ENCODE data around the gene BCAR1. TPM values are rescaled to one million over a fixed set of nuclear protein-coding genes. Genes with fewer than 3 reads are reported as not detected.

The BCAR1 gene
- polyA plus RNA-seq, 1 donor (not counting 4 experiments of a cell fraction or from before 2014, with no cell fraction given) = 17.8 TPM

DNA sequence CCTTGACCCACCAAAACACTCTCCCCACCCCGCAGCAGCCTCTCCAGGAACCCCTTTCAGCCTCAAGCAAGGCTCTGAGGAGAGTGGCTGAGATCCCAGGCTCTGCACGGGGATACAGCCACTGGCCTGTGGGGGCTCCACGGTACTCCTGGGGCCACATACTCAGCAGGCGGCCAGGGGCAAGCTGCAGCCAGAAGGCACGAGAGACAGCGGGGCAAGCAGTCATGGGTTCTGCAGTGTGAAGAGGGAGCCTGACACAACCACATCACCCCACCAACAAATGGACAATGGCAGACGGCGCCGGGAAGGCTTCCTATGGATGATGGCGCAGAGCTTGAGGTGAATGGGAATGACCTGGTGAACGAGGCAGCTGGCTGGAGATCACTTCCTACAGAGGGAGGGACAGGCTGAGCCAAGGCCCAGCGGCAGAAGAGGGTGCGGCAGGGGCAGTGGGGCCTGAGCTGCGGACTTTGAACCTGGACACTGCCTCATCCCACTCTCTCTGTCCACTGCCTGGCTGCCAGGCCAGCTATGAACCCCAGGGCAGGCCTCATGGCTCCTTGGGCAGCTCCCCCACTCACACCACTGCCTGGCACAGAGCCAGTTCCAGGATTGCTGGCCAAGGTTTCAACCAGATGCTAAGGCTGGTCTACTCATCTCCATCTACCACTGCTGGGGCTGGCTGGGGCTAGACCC, 10.8 kb upstream of the BCAR1 start:
- Histone ChIP-seq H3K4me1 (ENCODE audit: control insufficient read depth, extremely low read depth, insufficient read depth, low read length) (peaks cover 40% of the 10 kb centered on the region), H3K36me3 (ENCODE audit: control insufficient read depth in 2 of 2, extremely low read depth in 1 of 2, insufficient read depth in 2 of 2, low read length in 2 of 2) (peaks cover 6 to 22% of the 10 kb centered on the region in 2 experiments), H3K27me3 (ENCODE audit: control insufficient read depth, extremely low read depth, insufficient read depth, low read length) (no peaks in the 10 kb centered on the region), H3K4me2 (ENCODE audit: control insufficient read depth, extremely low read depth, insufficient read depth, low read depth, low read length) (no peak overlapping the region), H2AFZ (ENCODE audit: control insufficient read depth, low read length) (no peak overlapping the region), H3K9me1 (ENCODE audit: control insufficient read depth, extremely low read depth, insufficient read depth, low read length) (peaks cover 11% of the 10 kb centered on the region), H3K4me3 (ENCODE audit: control insufficient read depth in 2 of 3, extremely low read depth in 1 of 3, insufficient read depth in 2 of 3, low read depth in 1 of 3, low read length in 3 of 3) (no peak overlapping the region), H3K9me3 (ENCODE audit: control insufficient read depth, low read depth, low read length) (no peaks in the 10 kb centered on the region), H3K9ac (ENCODE audit: control insufficient read depth, extremely low read depth, insufficient read depth, low read length) (no peak overlapping the region), H4K20me1 (ENCODE audit: control insufficient read depth, extremely low read depth, insufficient read depth, low read length) (peaks cover 14% of the 10 kb centered on the region), H3K79me2 (ENCODE audit: control insufficient read depth, insufficient read depth, low read length) (peaks cover 87% of the 10 kb centered on the region), H3K27ac (ENCODE audit: control insufficient read depth, insufficient read depth, low read length) (no peak overlapping the region)
- no peak for TF ChIP-seq EZH2 (IDR thresholded peaks at IDR 0.05; ENCODE audit: low read length)
- dilution Hi-C loops (cut with MboI; ENCODE audit: extremely low pct_ligation_motif_present, low sequenced_read_pairs) = no loop called here
- DNase-seq (ENCODE audit: low read depth, low spot score) (no peak), FAIRE-seq (no peak)

- Histone ChIP-seq H4K20me1 (ENCODE audit: control insufficient read depth, extremely low read depth, insufficient read depth, low read length) (peaks cover 14% of the 10 kb centered on the region), H3K9me3 (ENCODE audit: control insufficient read depth, low read depth, low read length) (no peaks in the 10 kb centered on the region), H3K27me3 (ENCODE audit: control insufficient read depth, extremely low read depth, insufficient read depth, low read length) (no peaks in the 10 kb centered on the region), H3K4me3 (ENCODE audit: control insufficient read depth in 2 of 3, extremely low read depth in 1 of 3, insufficient read depth in 2 of 3, low read depth in 1 of 3, low read length in 3 of 3) (no peak overlapping the region), H3K27ac (ENCODE audit: control insufficient read depth, insufficient read depth, low read length) (no peak overlapping the region), H3K4me1 (ENCODE audit: control insufficient read depth, extremely low read depth, insufficient read depth, low read length) (peaks cover 40% of the 10 kb centered on the region), H3K79me2 (ENCODE audit: control insufficient read depth, insufficient read depth, low read length) (peaks cover 92% of the 10 kb centered on the region), H3K9ac (ENCODE audit: control insufficient read depth, extremely low read depth, insufficient read depth, low read length) (no peak overlapping the region), H3K4me2 (ENCODE audit: control insufficient read depth, extremely low read depth, insufficient read depth, low read depth, low read length) (no peak overlapping the region), H2AFZ (ENCODE audit: control insufficient read depth, low read length) (no peak overlapping the region), H3K36me3 (ENCODE audit: control insufficient read depth in 2 of 2, extremely low read depth in 1 of 2, insufficient read depth in 2 of 2, low read length in 2 of 2) (peaks cover 6 to 22% of the 10 kb centered on the region in 2 experiments), H3K9me1 (ENCODE audit: control insufficient read depth, extremely low read depth, insufficient read depth, low read length) (peaks cover 11% of the 10 kb centered on the region)
- no peak for TF ChIP-seq CTCF (optimal IDR thresholded peaks at IDR 0.05 in 1 of 3, IDR thresholded peaks at IDR 0.05 in 1 of 3, conservative IDR thresholded peaks at IDR 0.05 in 1 of 3; ENCODE audit: extremely low read depth in 1 of 3, insufficient read depth in 2 of 3, low read length in 3 of 3)
- no peak for TF ChIP-seq EZH2 (IDR thresholded peaks at IDR 0.05; ENCODE audit: low read length)
- DNase-seq (ENCODE audit: low read depth, low spot score) (no peak), FAIRE-seq (no peak)
- dilution Hi-C loops (cut with MboI; ENCODE audit: extremely low pct_ligation_motif_present, low sequenced_read_pairs) = no loop called here
These were observed 10.2 kb upstream of the BCAR1 start for GRCh38 chr16:75261590-75262078.

All from keratinocyte (primary cell).